MCF 10A (cell line): ENCODE measurements around the gene HNRNPL. TPM values are rescaled to one million over a fixed set of nuclear protein-coding genes. Genes with fewer than 3 reads are reported as not detected.

Experiments
- BruUV-seq: library from RNA; stranded (reverse); fragments of 400-500 nt; replicated peaks from 2 replicates; lab custom pipeline; 2021; lab: Mats Ljungman, UMichigan
- CTCF ChIA-PET: fragments of 300-600 bp; sonication (Branson Sonifier 250); formaldehyde crosslinking; extraction: SDS; loops from one replicate; lab custom pipeline; 2021; ENCODE audit warnings: antibody characterized with exemption, inconsistent platforms; lab: Yijun Ruan, JAX
- POLR2A ChIA-PET: fragments of 300-600, 350-650 bp; sonication (Branson Sonifier 250); formaldehyde crosslinking; extraction: SDS; loops from one replicate; lab custom pipeline; 2020; ENCODE audit warnings: antibody characterized with exemption, inconsistent platforms; lab: Yijun Ruan, JAX
- DNase-seq: peaks from one replicate; pipeline ENCODE4 v3.0.0-alpha.2; 2018; ENCODE audit not compliant: unreplicated experiment
- H3K27ac Mint-ChIP-seq: one replicate; pipeline ENCODE4 v1.8.0; 2022; ENCODE audit warnings: mild to moderate bottlenecking, low read depth, mixed read lengths; ENCODE audit not compliant: unreplicated experiment
- H3K27me3 Mint-ChIP-seq: one replicate; pipeline ENCODE4 v1.8.0; 2022; ENCODE audit warnings: mixed read lengths; ENCODE audit not compliant: insufficient read depth, unreplicated experiment
- H3K36me3 Mint-ChIP-seq: one replicate; pipeline ENCODE4 v1.8.0; 2022; ENCODE audit warnings: mild to moderate bottlenecking, moderate library complexity, mixed read lengths; ENCODE audit not compliant: insufficient read depth, unreplicated experiment
- H3K4me1 Mint-ChIP-seq: one replicate; pipeline ENCODE4 v1.8.0; 2022; ENCODE audit warnings: mixed read lengths; ENCODE audit not compliant: insufficient read depth, unreplicated experiment
- H3K4me3 Mint-ChIP-seq: one replicate; pipeline ENCODE4 v1.8.0; 2022; ENCODE audit warnings: mild to moderate bottlenecking, moderate library complexity, mixed read lengths; ENCODE audit not compliant: unreplicated experiment
- H3K9me3 Mint-ChIP-seq: one replicate; pipeline ENCODE4 v1.8.0; 2022; ENCODE audit warnings: mixed read lengths; ENCODE audit not compliant: unreplicated experiment
- CTCF ChIP-seq: fragments of 200-600 bp; IDR thresholded peaks from one replicate; pipeline ENCODE4 v1.8.0; 2022; ENCODE audit warnings: antibody characterized with exemption, mild to moderate bottlenecking; ENCODE audit not compliant: unreplicated experiment
- intact Hi-C: fragments of 100-400 bp; cut with micrococcal nuclease; formaldehyde crosslinking; loops from 2 replicates; pipeline ENCODE4 v1.14.1; 2022
- total RNA-seq: library from RNA; stranded (reverse); gene quantifications from 2 replicates; pipeline ENCODE4 v1.2.3, GENCODE V29; 2022

Gene HNRNPL
- total RNA-seq, 1 experiment from 2014 or later: 421 TPM

GRCh38 chr19:38880882-38881609, 31.3 kb upstream of the HNRNPL start:
- no peaks in the 10 kb centered on the region for H3K27me3 Mint-ChIP-seq
- H3K36me3 Mint-ChIP-seq: peaks cover 17% of the 10 kb centered on the region
- no TSS peak for BruUV-seq
- no peaks in the 10 kb centered on the region for H3K9me3 Mint-ChIP-seq
- intact Hi-C loops: no loop called here
- H3K27ac Mint-ChIP-seq: no peak overlapping the region
- no peak for TF ChIP-seq CTCF
- DNase-seq: no peak
- H3K4me3 Mint-ChIP-seq: no peak overlapping the region
- peaks cover 9% of the 10 kb centered on the region for H3K4me1 Mint-ChIP-seq
- POLR2A ChIA-PET: no interaction called here
- CTCF ChIA-PET: interaction anchor here (0.6 to 1.4 kb wide), 4 partner anchors 20 to 456 kb away, joined by 3 to 6 read pairs (median 4); no protein-coding TSS in a partner anchor

- Mint-ChIP-seq H3K4me3 (no peak overlapping the region), H3K27me3 (no peaks in the 10 kb centered on the region), H3K36me3 (peaks cover 12% of the 10 kb centered on the region), H3K9me3 (no peaks in the 10 kb centered on the region), H3K27ac (no peak overlapping the region), H3K4me1 (peaks cover 9% of the 10 kb centered on the region)
- TF ChIP-seq CTCF: no peak
- BruUV-seq: no TSS peak
- intact Hi-C loops: no loop called here
- DNase-seq: no peak
- POLR2A ChIA-PET: no interaction called here
- CTCF ChIA-PET: interaction anchor here (0.6 to 0.7 kb wide), 2 partner anchors 227 to 455 kb away, joined by 3 read pairs; no protein-coding TSS in a partner anchor
Observed at GRCh38 chr19:38880076-38880881, 30.5 kb upstream of the HNRNPL start.

GRCh38 chr19:38879400-38879751, 29.6 kb upstream of the HNRNPL start:
- TF ChIP-seq CTCF: no peak
- no peak for DNase-seq
- H3K27ac Mint-ChIP-seq: no peak overlapping the region
- H3K27me3 Mint-ChIP-seq: no peaks in the 10 kb centered on the region
- CTCF ChIA-PET: interaction anchor here (0.8 kb wide), 1 partner anchor 33 kb away, joined by 3 read pairs; no protein-coding TSS in a partner anchor
- BruUV-seq: no TSS peak
- H3K4me3 Mint-ChIP-seq: no peak overlapping the region
- intact Hi-C loops: no loop called here
- H3K36me3 Mint-ChIP-seq: peaks cover 9% of the 10 kb centered on the region
- H3K9me3 Mint-ChIP-seq: no peaks in the 10 kb centered on the region
- POLR2A ChIA-PET: interaction anchor here (0.9 kb wide), 1 partner anchor 17 kb away, joined by 3 read pairs; no protein-coding TSS in a partner anchor
- H3K4me1 Mint-ChIP-seq: peaks cover 9% of the 10 kb centered on the region
